Measurements from ENCODE around the gene PARVA. TPM values are rescaled to one million over a fixed set of nuclear protein-coding genes. Genes with fewer than 3 reads are reported as not detected.

The PARVA gene
- total and polyA plus RNA-seq, 9 of the 15 experiments (the other 6 are each of a cell fraction or from before 2014, with no cell fraction given): 0.11 TPM; not detected in 8

DNA sequence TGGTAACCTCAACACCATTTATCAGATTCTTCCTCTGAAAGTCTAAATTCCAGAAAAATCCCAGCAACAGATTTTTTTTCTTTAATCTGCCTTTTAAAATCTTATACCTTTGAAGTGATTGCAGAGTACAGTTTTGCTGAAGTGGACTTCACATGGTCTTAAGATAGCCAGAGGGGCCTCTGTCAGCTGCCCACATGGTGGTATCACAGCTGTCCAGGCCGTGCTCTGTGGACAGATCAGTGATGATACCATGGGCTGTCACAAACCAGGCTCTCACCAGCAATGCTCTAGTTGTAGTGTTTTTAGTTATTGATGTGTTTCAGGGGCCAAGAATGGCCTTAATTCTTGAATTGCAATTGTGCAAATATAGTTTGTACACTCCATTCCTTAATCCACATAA is 44.0 kb downstream of the PARVA start:
- BruUV-seq (replicated peaks): no TSS peak
- Histone ChIP-seq H3K27ac (ENCODE audit: extremely low read depth, low read depth, low read length) (no peak overlapping the region), H3K9me3 (replicated peaks; ENCODE audit: control insufficient read depth, insufficient read depth, low read depth, low read length) (no peaks in the 10 kb centered on the region), H3K36me3 (ENCODE audit: control insufficient read depth, insufficient read depth, low read length) (no peaks in the 10 kb centered on the region), H3K27me3 (ENCODE audit: control insufficient read depth in 2 of 2, insufficient read depth in 2 of 2, low read length in 2 of 2) (peaks cover 0 to under 1% of the 10 kb centered on the region in 2 experiments; a peak in 1 of 5 replicates), H3K79me2 (ENCODE audit: control insufficient read depth, insufficient read depth, low read length) (no peaks in the 10 kb centered on the region), H3K4me1 (replicated peaks in 1 of 2; ENCODE audit: control insufficient read depth in 2 of 2, insufficient read depth in 2 of 2, low read length in 2 of 2) (peaks cover 10 to 11% of the 10 kb centered on the region in 2 experiments), H4K20me1 (replicated peaks; ENCODE audit: control insufficient read depth, insufficient read depth, low read length) (no peaks in the 10 kb centered on the region), H3K9me1 (ENCODE audit: control insufficient read depth, insufficient read depth, low read length) (no peaks in the 10 kb centered on the region), H3K4me2 (ENCODE audit: insufficient read depth, low read length) (no peak overlapping the region), H2AFZ (ENCODE audit: low read depth, low read length) (no peak overlapping the region), H3K4me3 (no peak overlapping the region), H3K9ac (ENCODE audit: insufficient read depth in 1 of 2, low read depth in 2 of 2, low read length in 2 of 2) (no peak overlapping the region)
- ChIA-PET POLR2A (no interaction called here), CTCF (ENCODE audit: low intra/inter-chr PET ratio) (no interaction called here)
- intact Hi-C loops (cut with micrococcal nuclease) (no loop called here), in situ Hi-C loops (cut with MboI) (no loop called here)
- 0% methylated on average over 1 of the region's 1 CpG for WGBS (ENCODE audit: insufficient coverage, low coverage, missing lambda C conversion rate)
- FAIRE-seq: no peak
- no peak for ATAC-seq
- TF ChIP-seq ZNF431 (CRISPR knock-in tag; IDR thresholded peaks at IDR 0.05) (no peak), CBFA2T3 (IDR thresholded peaks at IDR 0.05) (peak; percentile 26)
- no peak for DNase-seq (ENCODE audit: extremely low read depth in 1 of 4, low spot score in 3 of 4)

DNA sequence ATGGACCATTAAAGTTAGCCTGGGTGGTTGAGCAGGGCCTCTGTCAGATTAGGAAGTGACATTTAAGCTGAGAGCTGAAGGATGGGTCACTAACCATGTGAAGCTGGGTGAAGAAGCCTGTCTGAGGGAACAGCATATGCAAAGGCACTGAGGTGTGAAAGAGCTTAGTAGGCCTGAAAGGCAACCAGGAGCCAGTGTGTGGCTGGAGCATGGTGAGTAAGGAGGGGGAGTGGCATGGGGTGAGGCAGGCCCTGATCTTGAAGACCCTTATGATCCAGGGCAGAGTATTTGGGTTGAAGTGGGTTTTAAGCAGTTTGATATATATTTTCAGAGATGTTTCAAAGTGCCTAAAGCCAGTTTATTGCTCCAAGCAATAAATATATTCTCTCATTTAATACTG is 48.8 kb downstream of the PARVA start:
- Histone ChIP-seq H3K4me3 (no peak overlapping the region), H3K27ac (ENCODE audit: extremely low read depth, low read depth, low read length) (no peak overlapping the region), H2AFZ (ENCODE audit: low read depth, low read length) (no peak overlapping the region), H3K9ac (ENCODE audit: insufficient read depth in 1 of 2, low read depth in 2 of 2, low read length in 2 of 2) (no peak overlapping the region), H3K79me2 (ENCODE audit: control insufficient read depth, insufficient read depth, low read length) (no peaks in the 10 kb centered on the region), H3K4me2 (ENCODE audit: insufficient read depth, low read length) (no peak overlapping the region), H3K9me3 (replicated peaks; ENCODE audit: control insufficient read depth, insufficient read depth, low read depth, low read length) (no peaks in the 10 kb centered on the region), H3K9me1 (ENCODE audit: control insufficient read depth, insufficient read depth, low read length) (no peaks in the 10 kb centered on the region), H3K36me3 (ENCODE audit: control insufficient read depth, insufficient read depth, low read length) (no peaks in the 10 kb centered on the region), H3K4me1 (replicated peaks in 1 of 2; ENCODE audit: control insufficient read depth in 2 of 2, insufficient read depth in 2 of 2, low read length in 2 of 2) (no peaks in the 10 kb centered on the region), H3K27me3 (ENCODE audit: control insufficient read depth in 2 of 2, insufficient read depth in 2 of 2, low read length in 2 of 2) (peaks cover 0 to 8% of the 10 kb centered on the region in 2 experiments; a peak in 2 of 5 replicates), H4K20me1 (replicated peaks; ENCODE audit: control insufficient read depth, insufficient read depth, low read length) (no peaks in the 10 kb centered on the region)
- intact Hi-C loops (cut with micrococcal nuclease): no loop called here
- CTCF ChIA-PET (ENCODE audit: low intra/inter-chr PET ratio): interaction anchor here (0.6 kb wide), 1 partner anchor 10 kb away, joined by 3 read pairs; no protein-coding TSS in a partner anchor
- in situ Hi-C loops (cut with MboI): no loop called here
- no peak for DNase-seq (ENCODE audit: extremely low read depth in 1 of 4, low spot score in 3 of 4)
- POLR2A ChIA-PET: interaction anchor here (0.5 kb wide), 1 partner anchor 513 kb away, joined by 3 read pairs; no protein-coding TSS in a partner anchor
- no peak for FAIRE-seq
- ATAC-seq: no peak
- no TSS peak for BruUV-seq (replicated peaks)
- TF ChIP-seq SMC3 (conservative IDR thresholded peaks at IDR 0.05; ENCODE audit: insufficient read depth, low read depth, low read length) (no peak), FOXP1 (CRISPR knock-in tag; IDR thresholded peaks at IDR 0.05) (no peak), RFX5 (IDR thresholded peaks at IDR 0.05; ENCODE audit: low read depth, low read length) (no peak), ZNF766 (CRISPR knock-in tag; conservative IDR thresholded peaks at IDR 0.05) (no peak), ZNF717 (CRISPR knock-in tag; IDR thresholded peaks at IDR 0.05) (no peak)
- TF ChIP-seq, protein P1, sequence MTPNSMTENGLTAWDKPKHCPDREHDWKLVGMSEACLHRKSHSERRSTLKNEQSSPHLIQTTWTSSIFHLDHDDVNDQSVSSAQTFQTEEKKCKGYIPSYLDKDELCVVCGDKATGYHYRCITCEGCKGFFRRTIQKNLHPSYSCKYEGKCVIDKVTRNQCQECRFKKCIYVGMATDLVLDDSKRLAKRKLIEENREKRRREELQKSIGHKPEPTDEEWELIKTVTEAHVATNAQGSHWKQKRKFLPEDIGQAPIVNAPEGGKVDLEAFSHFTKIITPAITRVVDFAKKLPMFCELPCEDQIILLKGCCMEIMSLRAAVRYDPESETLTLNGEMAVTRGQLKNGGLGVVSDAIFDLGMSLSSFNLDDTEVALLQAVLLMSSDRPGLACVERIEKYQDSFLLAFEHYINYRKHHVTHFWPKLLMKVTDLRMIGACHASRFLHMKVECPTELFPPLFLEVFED (CRISPR knock-in tag; conservative IDR thresholded peaks at IDR 0.05): no peak
- TF ChIP-seq, protein P2, sequence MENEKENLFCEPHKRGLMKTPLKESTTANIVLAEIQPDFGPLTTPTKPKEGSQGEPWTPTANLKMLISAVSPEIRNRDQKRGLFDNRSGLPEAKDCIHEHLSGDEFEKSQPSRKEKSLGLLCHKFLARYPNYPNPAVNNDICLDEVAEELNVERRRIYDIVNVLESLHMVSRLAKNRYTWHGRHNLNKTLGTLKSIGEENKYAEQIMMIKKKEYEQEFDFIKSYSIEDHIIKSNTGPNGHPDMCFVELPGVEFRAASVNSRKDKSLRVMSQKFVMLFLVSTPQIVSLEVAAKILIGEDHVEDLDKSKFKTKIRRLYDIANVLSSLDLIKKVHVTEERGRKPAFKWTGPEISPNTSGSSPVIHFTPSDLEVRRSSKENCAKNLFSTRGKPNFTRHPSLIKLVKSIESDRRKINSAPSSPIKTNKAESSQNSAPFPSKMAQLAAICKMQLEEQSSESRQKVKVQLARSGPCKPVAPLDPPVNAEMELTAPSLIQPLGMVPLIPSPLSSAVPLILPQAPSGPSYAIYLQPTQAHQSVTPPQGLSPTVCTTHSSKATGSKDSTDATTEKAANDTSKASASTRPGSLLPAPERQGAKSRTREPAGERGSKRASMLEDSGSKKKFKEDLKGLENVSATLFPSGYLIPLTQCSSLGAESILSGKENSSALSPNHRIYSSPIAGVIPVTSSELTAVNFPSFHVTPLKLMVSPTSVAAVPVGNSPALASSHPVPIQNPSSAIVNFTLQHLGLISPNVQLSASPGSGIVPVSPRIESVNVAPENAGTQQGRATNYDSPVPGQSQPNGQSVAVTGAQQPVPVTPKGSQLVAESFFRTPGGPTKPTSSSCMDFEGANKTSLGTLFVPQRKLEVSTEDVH (IDR thresholded peaks at IDR 0.05; ENCODE audit: low read depth, partially characterized antibody): no peak
- TF ChIP-seq, protein P3, sequence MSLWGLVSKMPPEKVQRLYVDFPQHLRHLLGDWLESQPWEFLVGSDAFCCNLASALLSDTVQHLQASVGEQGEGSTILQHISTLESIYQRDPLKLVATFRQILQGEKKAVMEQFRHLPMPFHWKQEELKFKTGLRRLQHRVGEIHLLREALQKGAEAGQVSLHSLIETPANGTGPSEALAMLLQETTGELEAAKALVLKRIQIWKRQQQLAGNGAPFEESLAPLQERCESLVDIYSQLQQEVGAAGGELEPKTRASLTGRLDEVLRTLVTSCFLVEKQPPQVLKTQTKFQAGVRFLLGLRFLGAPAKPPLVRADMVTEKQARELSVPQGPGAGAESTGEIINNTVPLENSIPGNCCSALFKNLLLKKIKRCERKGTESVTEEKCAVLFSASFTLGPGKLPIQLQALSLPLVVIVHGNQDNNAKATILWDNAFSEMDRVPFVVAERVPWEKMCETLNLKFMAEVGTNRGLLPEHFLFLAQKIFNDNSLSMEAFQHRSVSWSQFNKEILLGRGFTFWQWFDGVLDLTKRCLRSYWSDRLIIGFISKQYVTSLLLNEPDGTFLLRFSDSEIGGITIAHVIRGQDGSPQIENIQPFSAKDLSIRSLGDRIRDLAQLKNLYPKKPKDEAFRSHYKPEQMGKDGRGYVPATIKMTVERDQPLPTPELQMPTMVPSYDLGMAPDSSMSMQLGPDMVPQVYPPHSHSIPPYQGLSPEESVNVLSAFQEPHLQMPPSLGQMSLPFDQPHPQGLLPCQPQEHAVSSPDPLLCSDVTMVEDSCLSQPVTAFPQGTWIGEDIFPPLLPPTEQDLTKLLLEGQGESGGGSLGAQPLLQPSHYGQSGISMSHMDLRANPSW (CRISPR knock-in tag; IDR thresholded peaks at IDR 0.05): no peak

All from K562 (cell line).